Stimulated activated naive B cell treated with anti-CD40 and anti-IgM and Interleukin-4, amounts not matched to agents 10 μg/mL and 1 μg/mL and 100 μg/mL, for 72 hours (primary cell): Measurements from ENCODE around the gene RACGAP1.

Source experiments
- ATAC-seq, 2 donors: fragments of 150-1000 bp; cut with Tn5 transposase; replicated peaks; 2 replicates each; pipeline ENCODE4 v1.10.0; 2021; ENCODE audit warnings: moderate library complexity in 1 of 2
- DNase-seq: peaks from one replicate; pipeline ENCODE4 v3.0.0; 2021
- H3K27ac Mint-ChIP-seq: one replicate; pipeline ENCODE4 v1.8.0; 2022; ENCODE audit warnings: mild to moderate bottlenecking, mixed read lengths
- H3K27me3 Mint-ChIP-seq, 2 donors: one replicate each; pipeline ENCODE4 v1.8.0; 2022; ENCODE audit warnings: mixed read lengths in 2 of 2
- H3K36me3 Mint-ChIP-seq, 2 donors: one replicate each; pipeline ENCODE4 v1.8.0; 2022; ENCODE audit warnings: mixed read lengths in 2 of 2, mild to moderate bottlenecking in 1 of 2
- H3K4me1 Mint-ChIP-seq, 2 donors: one replicate each; pipeline ENCODE4 v1.8.0; 2022; ENCODE audit warnings: mixed read lengths in 2 of 2, mild to moderate bottlenecking in 1 of 2
- H3K4me3 Mint-ChIP-seq, 2 donors: one replicate each; pipeline ENCODE4 v1.8.0; 2022; ENCODE audit warnings: mild to moderate bottlenecking in 2 of 2, mixed read lengths in 2 of 2, moderate library complexity in 1 of 2
- H3K9me3 Mint-ChIP-seq, 2 donors: one replicate each; pipeline ENCODE4 v1.8.0; 2022; ENCODE audit warnings: mixed read lengths in 2 of 2, mild to moderate bottlenecking in 1 of 2

The RACGAP1 gene

DNA sequence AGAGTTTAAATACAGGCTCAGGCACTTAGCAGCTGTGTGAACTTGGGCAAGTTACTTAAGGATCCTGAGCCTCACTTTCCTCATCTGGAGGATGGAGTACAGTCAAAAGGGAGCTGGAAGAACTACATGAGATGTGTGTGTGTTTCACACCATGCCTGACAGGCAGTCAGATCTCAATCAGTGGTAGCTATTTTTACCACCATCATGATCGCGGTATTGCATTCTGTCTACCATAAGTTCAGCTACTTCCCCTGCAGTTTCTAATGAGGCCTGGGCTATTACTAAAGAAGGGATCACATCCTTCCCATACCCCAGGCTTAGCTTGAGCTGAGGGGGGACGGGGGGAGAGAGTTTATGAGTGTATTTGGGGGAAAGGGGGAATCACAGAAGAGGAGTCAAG lies 45.5 kb downstream of the RACGAP1 start:
- Mint-ChIP-seq H3K36me3 (no peaks in the 10 kb centered on the region), H3K27me3 (no peaks in the 10 kb centered on the region), H3K4me3 (no peak overlapping the region), H3K27ac (no peak overlapping the region), H3K4me1 (no peaks in the 10 kb centered on the region), H3K9me3 (no peaks in the 10 kb centered on the region)
- DNase-seq, result no peak
- no peak for ATAC-seq

DNA sequence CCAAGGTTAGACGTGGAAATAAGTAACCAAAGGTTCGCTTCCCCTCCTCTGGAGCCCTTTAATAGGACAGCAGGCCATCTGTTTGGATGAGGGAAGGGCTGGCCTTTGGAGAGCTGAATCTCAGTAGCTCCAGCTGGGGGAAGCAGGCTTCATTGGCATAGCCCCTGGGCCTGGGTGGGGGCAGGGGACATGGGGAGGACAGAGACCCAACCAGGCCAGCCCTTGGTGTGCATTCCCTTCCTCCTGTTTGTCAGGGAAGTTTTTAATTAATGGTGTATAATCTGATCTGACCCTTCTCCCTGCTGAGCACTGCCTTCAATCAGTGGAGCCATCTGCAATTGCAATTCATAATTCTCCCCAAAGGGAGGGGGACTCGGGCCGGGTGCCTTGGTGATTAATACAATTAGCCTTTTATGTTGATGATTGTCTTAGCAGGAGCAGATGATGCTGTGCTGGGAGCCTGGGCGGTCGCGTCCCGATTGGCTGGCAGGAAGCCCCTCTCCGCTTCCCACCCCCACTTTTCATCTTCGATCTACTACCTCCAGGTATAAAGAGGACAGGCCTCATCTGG lies 46.2 kb downstream of the RACGAP1 start:
- H3K36me3 Mint-ChIP-seq, result no peaks in the 10 kb centered on the region
- H3K9me3 Mint-ChIP-seq, result no peaks in the 10 kb centered on the region
- no peaks in the 10 kb centered on the region for H3K27me3 Mint-ChIP-seq
- H3K27ac Mint-ChIP-seq, result no peak overlapping the region
- no peak overlapping the region for H3K4me3 Mint-ChIP-seq
- H3K4me1 Mint-ChIP-seq, result no peaks in the 10 kb centered on the region
- no peak for DNase-seq
- no peak for ATAC-seq

- no peak for DNase-seq
- no peaks in the 10 kb centered on the region for H3K36me3 Mint-ChIP-seq
- no peaks in the 10 kb centered on the region for H3K4me1 Mint-ChIP-seq
These were observed 47.2 kb downstream of the RACGAP1 start for GRCh38 chr12:49978125-49978524.

DNA sequence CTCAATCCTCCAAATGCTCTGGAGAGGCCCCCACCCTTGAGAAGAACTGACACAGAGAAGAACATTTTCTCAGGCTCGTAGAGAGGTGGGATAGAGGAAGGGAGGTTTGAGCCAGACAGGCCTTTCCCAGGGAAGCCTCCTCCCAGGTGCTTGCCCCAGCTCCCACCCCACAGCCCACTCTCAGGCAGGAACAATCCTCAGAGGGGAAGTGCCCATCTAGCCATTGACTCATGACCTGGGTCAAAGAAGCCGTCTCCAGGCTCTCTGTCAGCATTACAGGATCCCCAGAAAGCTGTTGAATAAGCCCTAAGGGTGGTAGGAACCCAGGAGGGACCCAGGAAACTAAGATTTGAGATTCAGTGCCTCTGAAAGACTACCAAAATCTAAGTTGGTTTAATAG lies 48.7 kb downstream of the RACGAP1 start:
- H3K4me1 Mint-ChIP-seq, result no peaks in the 10 kb centered on the region
- H3K9me3 Mint-ChIP-seq, result no peaks in the 10 kb centered on the region
- no peak for ATAC-seq
- no peak for DNase-seq
- H3K36me3 Mint-ChIP-seq, result no peaks in the 10 kb centered on the region
- no peak overlapping the region for H3K27ac Mint-ChIP-seq
- no peaks in the 10 kb centered on the region for H3K27me3 Mint-ChIP-seq
- no peak overlapping the region for H3K4me3 Mint-ChIP-seq

More at GRCh38 chr12:49978125-49978524, 47.2 kb downstream of the RACGAP1 start:
- H3K9me3 Mint-ChIP-seq, result no peaks in the 10 kb centered on the region
- H3K27ac Mint-ChIP-seq, result no peak overlapping the region
- ATAC-seq, result no peak
- H3K27me3 Mint-ChIP-seq, result no peaks in the 10 kb centered on the region
- no peak overlapping the region for H3K4me3 Mint-ChIP-seq

GRCh38 chr12:49975318-49975761 lies 50.0 kb downstream of the RACGAP1 start:
- ATAC-seq, result no peak
- Mint-ChIP-seq H3K27ac (no peak overlapping the region), H3K4me3 (no peak overlapping the region), H3K36me3 (no peaks in the 10 kb centered on the region), H3K9me3 (no peaks in the 10 kb centered on the region), H3K27me3 (no peaks in the 10 kb centered on the region), H3K4me1 (no peaks in the 10 kb centered on the region)
- DNase-seq, result no peak

DNA sequence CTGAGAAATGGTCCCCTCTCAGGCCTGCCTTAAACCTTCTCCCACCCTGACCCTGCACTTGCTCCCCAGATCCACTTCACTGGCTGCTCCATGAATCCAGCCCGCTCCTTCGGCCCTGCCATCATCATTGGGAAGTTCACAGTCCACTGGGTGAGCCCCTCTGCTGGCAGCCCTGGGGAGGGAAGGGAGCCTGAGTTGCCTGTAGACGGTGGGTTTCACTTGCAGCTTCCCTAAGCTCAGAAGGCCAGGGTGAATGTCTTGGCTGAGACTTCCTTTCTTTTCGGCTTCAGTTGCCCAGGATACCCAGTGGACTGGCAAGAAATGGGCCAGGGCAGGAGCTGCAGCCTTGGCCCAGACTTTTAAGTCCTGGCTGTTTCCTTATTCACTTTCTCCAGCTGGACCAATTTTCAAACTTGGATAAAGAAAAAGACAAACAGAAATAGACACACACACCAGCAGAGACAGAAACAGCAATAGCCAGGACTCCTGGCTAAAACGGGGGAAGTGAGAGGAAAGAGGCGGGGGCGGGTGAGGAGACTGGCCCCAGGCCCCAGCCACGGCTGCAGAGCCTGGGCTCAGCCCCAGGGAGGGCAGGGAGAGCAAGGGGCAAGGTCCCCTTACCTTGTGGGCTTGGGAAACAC lies 50.5 kb downstream of the RACGAP1 start:
- Mint-ChIP-seq H3K9me3 (no peaks in the 10 kb centered on the region), H3K36me3 (no peaks in the 10 kb centered on the region), H3K27me3 (no peaks in the 10 kb centered on the region), H3K27ac (no peak overlapping the region), H3K4me1 (no peaks in the 10 kb centered on the region), H3K4me3 (no peak overlapping the region)
- ATAC-seq (no peak), DNase-seq (no peak)

- ATAC-seq (no peak), DNase-seq (no peak)
- Mint-ChIP-seq H3K27me3 (no peaks in the 10 kb centered on the region), H3K4me3 (no peak overlapping the region), H3K36me3 (no peaks in the 10 kb centered on the region), H3K4me1 (no peaks in the 10 kb centered on the region), H3K27ac (no peak overlapping the region), H3K9me3 (no peaks in the 10 kb centered on the region)
These were observed 51.0 kb downstream of the RACGAP1 start for GRCh38 chr12:49974231-49974675.

- H3K27me3 Mint-ChIP-seq, result no peaks in the 10 kb centered on the region
- H3K27ac Mint-ChIP-seq, result peak overlapping the region; percentile 20
- H3K9me3 Mint-ChIP-seq, result no peaks in the 10 kb centered on the region
- H3K36me3 Mint-ChIP-seq, result no peaks in the 10 kb centered on the region
- ATAC-seq (no peak), DNase-seq (no peak)
- no peak overlapping the region for H3K4me3 Mint-ChIP-seq
- no peaks in the 10 kb centered on the region for H3K4me1 Mint-ChIP-seq
These were observed 51.9 kb downstream of the RACGAP1 start for GRCh38 chr12:49973361-49973830.

- DNase-seq (no peak), ATAC-seq (no peak)
- Mint-ChIP-seq H3K4me3 (no peak within 1 kb of the TSS), H3K27ac (peak within 1 kb of the TSS; percentile 59), H3K36me3 (no peaks in the 10 kb centered on the region), H3K4me1 (no peaks in the 10 kb centered on the region), H3K27me3 (no peaks in the 10 kb centered on the region), H3K9me3 (no peaks in the 10 kb centered on the region)
These were observed 52.5 kb downstream of the RACGAP1 start, which contains the start of gene AQP6 for GRCh38 chr12:49972641-49973360. Gene AQP6 (plus strand): TSS chr12:49972947. CDS start chr12:49973174, 227 bp downstream.

DNA sequence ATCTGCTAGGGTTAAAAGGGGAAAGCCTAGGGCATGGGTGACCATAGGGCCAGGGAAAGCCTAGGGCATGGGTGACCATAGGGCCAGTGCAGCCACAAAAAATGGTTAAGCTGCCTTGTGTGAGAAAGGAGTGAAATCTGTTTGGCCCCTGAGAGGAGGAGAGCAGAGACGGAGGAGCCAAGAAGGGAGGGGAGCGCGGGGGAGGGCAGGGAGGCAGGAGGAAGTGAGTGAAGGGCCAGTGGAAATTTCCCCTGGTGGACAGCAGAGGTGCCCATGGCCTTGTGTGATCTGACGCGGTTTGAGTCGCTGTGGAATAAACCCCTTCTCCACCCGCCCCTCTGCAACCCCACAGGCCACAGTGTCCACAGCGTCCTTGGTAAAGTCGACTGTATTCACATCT lies 53.2 kb downstream of the RACGAP1 start:
- H3K36me3 Mint-ChIP-seq, result no peaks in the 10 kb centered on the region
- no peak for DNase-seq

GRCh38 chr12:49971141-49971540 lies 54.2 kb downstream of the RACGAP1 start:
- H3K36me3 Mint-ChIP-seq, result no peaks in the 10 kb centered on the region
- H3K9me3 Mint-ChIP-seq, result no peaks in the 10 kb centered on the region
- peaks cover 8 to 10% of the 10 kb centered on the region in 2 donors for H3K27me3 Mint-ChIP-seq
- ATAC-seq, result no peak
- H3K27ac Mint-ChIP-seq, result no peak overlapping the region
- no peak for DNase-seq
- no peak overlapping the region for H3K4me3 Mint-ChIP-seq
- H3K4me1 Mint-ChIP-seq, result peaks cover 4 to 7% of the 10 kb centered on the region in 2 donors

More for the DNA sequence above, 53.2 kb downstream of the RACGAP1 start:
- peak overlapping the region; percentile 59 for H3K27ac Mint-ChIP-seq
- no peak for ATAC-seq
- H3K9me3 Mint-ChIP-seq, result no peaks in the 10 kb centered on the region
- H3K4me1 Mint-ChIP-seq, result peaks cover 1 to 2% of the 10 kb centered on the region in 2 donors
- H3K4me3 Mint-ChIP-seq, result no peak overlapping the region
- H3K27me3 Mint-ChIP-seq, result peaks cover 1% of the 10 kb centered on the region in 2 donors

DNA sequence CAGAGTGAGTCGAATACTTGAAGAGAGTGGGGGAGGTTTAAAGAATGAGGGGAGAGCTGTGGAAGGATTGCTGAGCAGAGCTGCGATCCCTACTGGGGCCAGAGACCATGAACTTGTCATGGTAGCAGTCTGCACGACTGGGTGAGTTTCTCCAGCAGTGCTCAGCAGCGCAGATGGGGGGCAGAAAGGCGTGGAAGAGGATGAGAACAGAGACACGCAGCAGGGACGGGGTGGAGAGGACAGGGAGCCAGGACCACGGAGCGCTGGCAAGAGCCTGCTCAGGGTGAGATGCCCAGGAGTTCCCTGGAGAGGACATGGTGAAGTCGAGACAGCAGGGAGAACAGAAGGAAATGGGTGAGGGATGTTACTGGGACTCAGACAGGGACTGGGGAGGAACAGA lies 54.6 kb downstream of the RACGAP1 start:
- DNase-seq (no peak), ATAC-seq (no peak)
- no peak overlapping the region for H3K4me3 Mint-ChIP-seq
- H3K9me3 Mint-ChIP-seq, result no peaks in the 10 kb centered on the region
- H3K36me3 Mint-ChIP-seq, result no peaks in the 10 kb centered on the region
- peaks cover 4 to 7% of the 10 kb centered on the region in 2 donors for H3K4me1 Mint-ChIP-seq
- peaks cover 13 to 15% of the 10 kb centered on the region in 2 donors for H3K27me3 Mint-ChIP-seq
- no peak overlapping the region for H3K27ac Mint-ChIP-seq

GRCh38 chr12:49969651-49970429 lies 55.5 kb downstream of the RACGAP1 start:
- no peaks in the 10 kb centered on the region for H3K36me3 Mint-ChIP-seq
- H3K4me3 Mint-ChIP-seq, result no peak overlapping the region
- DNase-seq (no peak), ATAC-seq (no peak)
- peaks cover 17 to 21% of the 10 kb centered on the region in 2 donors for H3K27me3 Mint-ChIP-seq
- H3K9me3 Mint-ChIP-seq, result no peaks in the 10 kb centered on the region
- H3K4me1 Mint-ChIP-seq, result peaks cover 4 to 7% of the 10 kb centered on the region in 2 donors
- no peak overlapping the region for H3K27ac Mint-ChIP-seq

DNA sequence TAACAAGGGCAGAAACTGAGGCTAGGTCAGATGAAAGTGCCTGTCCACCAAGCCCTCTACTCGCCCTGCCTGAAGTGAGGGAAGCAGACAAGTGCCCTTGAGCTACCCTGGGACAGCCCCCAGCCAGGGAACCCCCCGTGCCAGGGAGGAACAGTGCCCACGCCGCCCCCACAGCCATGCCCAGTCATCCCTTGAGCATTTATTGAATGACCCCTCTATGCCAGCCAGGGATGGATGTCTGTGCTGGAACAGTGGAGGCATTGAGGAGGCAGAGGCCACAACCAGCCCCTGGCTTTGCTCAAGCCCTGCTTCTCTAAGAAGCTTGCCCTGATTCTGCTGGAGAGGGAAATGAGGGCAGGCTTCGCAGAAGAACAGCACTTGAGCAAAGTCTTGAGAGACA lies 56.3 kb downstream of the RACGAP1 start:
- H3K36me3 Mint-ChIP-seq, result no peaks in the 10 kb centered on the region
- DNase-seq (no peak), ATAC-seq (no peak)
- H3K9me3 Mint-ChIP-seq, result no peaks in the 10 kb centered on the region
- H3K27me3 Mint-ChIP-seq, result peaks cover 25 to 29% of the 10 kb centered on the region in 2 donors
- no peak overlapping the region for H3K27ac Mint-ChIP-seq
- peaks cover 4 to 7% of the 10 kb centered on the region in 2 donors for H3K4me1 Mint-ChIP-seq
- H3K4me3 Mint-ChIP-seq, result no peak overlapping the region
